ENCODE measurements around the gene PAPLN. TPM values are rescaled to one million over a fixed set of nuclear protein-coding genes. Genes with fewer than 3 reads are reported as not detected.

The PAPLN gene
- total RNA-seq, 4 donors from 2014 or later = 3.0 to 15.7 (median 11.0) TPM

GRCh38 chr14:73267474-73267873 lies 30.2 kb downstream of the PAPLN start:
- H3K36me3 ChIP-seq = no peaks in the 10 kb centered on the region
- no peaks in the 10 kb centered on the region for H3K9me3 ChIP-seq
- 92 to 100% methylated on average over 6 of the region's 6 CpGs for WGBS, 2 donors (ENCODE audit: low coverage in 1 of 2)
- in situ Hi-C loops (cut with MboI; ENCODE audit: low pct_ligation_motif_present in 1 of 4, low pct_unique_long_range_greater_than_20kb in 1 of 4, low sequenced_read_pairs in 3 of 4) = no loop called here
- no peaks in the 10 kb centered on the region for H3K27me3 ChIP-seq
- DNase-seq = no peak
- peaks cover 0 to 12% (median 4%) of the 10 kb centered on the region in 4 donors for H3K4me1 ChIP-seq
- no peak for TF ChIP-seq POLR2AphosphoS5 (IDR thresholded peaks at IDR 0.05)
- TF ChIP-seq CTCF (IDR thresholded peaks at IDR 0.05) = no peak
- intact Hi-C loops (cut with DNase I; ENCODE audit: low total_unique reads) = no loop called here
- no peak overlapping the region for H3K4me3 ChIP-seq
- no peak overlapping the region for H3K27ac ChIP-seq

- peak; percentile 58 for DNase-seq
- H3K36me3 ChIP-seq = peaks cover 0 to 9% (median 0%) of the 10 kb centered on the region in 4 donors
- H3K4me1 ChIP-seq = peaks cover 0 to 12% (median 4%) of the 10 kb centered on the region in 4 donors
- H3K27me3 ChIP-seq = no peaks in the 10 kb centered on the region
- peak overlapping the region; percentile 7 to 38 (median 26) for H3K4me3 ChIP-seq
- no peaks in the 10 kb centered on the region for H3K9me3 ChIP-seq
- in situ Hi-C loops (cut with MboI; ENCODE audit: low pct_ligation_motif_present in 1 of 4, low pct_unique_long_range_greater_than_20kb in 1 of 4, low sequenced_read_pairs in 3 of 4) = no loop called here
- TF ChIP-seq EP300 (IDR thresholded peaks at IDR 0.05; ENCODE audit: low read depth) (no peak), POLR2AphosphoS5 (IDR thresholded peaks at IDR 0.05) (no peak), POLR2A (IDR thresholded peaks at IDR 0.05) (no peak), CTCF (IDR thresholded peaks at IDR 0.05) (no peak)
- intact Hi-C loops (cut with DNase I; ENCODE audit: low total_unique reads) = no loop called here
- WGBS, 2 donors (ENCODE audit: low coverage in 1 of 2) = 35% methylated on average over 25 of the region's 48 CpGs; no CpG with 5 or more reads in 1 of the 2 donors
- no peak overlapping the region for H3K27ac ChIP-seq
Measured at GRCh38 chr14:73269729-73270531, 32.6 kb downstream of the PAPLN start.

GRCh38 chr14:73272393-73272792 lies 35.1 kb downstream of the PAPLN start:
- no peak for DNase-seq
- no peak overlapping the region for H3K4me3 ChIP-seq
- no peak overlapping the region for H3K27ac ChIP-seq
- TF ChIP-seq CTCF (IDR thresholded peaks at IDR 0.05) (no peak), POLR2AphosphoS5 (IDR thresholded peaks at IDR 0.05) (no peak), POLR2A (IDR thresholded peaks at IDR 0.05) (no peak), EP300 (IDR thresholded peaks at IDR 0.05; ENCODE audit: low read depth) (no peak)
- in situ Hi-C loops (cut with MboI; ENCODE audit: low pct_ligation_motif_present in 1 of 4, low pct_unique_long_range_greater_than_20kb in 1 of 4, low sequenced_read_pairs in 3 of 4) = no loop called here
- WGBS, 2 donors (ENCODE audit: low coverage in 1 of 2) = 73% methylated on average over 6 of the region's 6 CpGs; no CpG with 5 or more reads in 1 of the 2 donors
- no peaks in the 10 kb centered on the region for H3K27me3 ChIP-seq
- no peaks in the 10 kb centered on the region for H3K9me3 ChIP-seq
- intact Hi-C loops (cut with DNase I; ENCODE audit: low total_unique reads) = no loop called here
- peaks cover 0 to 12% (median 4%) of the 10 kb centered on the region in 4 donors for H3K4me1 ChIP-seq
- peaks cover 0 to 23% (median 11%) of the 10 kb centered on the region in 4 donors for H3K36me3 ChIP-seq

- TF ChIP-seq CTCF (IDR thresholded peaks at IDR 0.05) = no peak
- no peak for DNase-seq
- H3K4me3 ChIP-seq = no peak overlapping the region
- H3K4me1 ChIP-seq = peaks cover 0 to 12% (median 4%) of the 10 kb centered on the region in 4 donors
- in situ Hi-C loops (cut with MboI; ENCODE audit: low pct_ligation_motif_present in 1 of 4, low pct_unique_long_range_greater_than_20kb in 1 of 4, low sequenced_read_pairs in 3 of 4) (no loop called here), intact Hi-C loops (cut with DNase I; ENCODE audit: low total_unique reads) (no loop called here)
- no peaks in the 10 kb centered on the region for H3K9me3 ChIP-seq
- no peaks in the 10 kb centered on the region for H3K27me3 ChIP-seq
- H3K36me3 ChIP-seq = peaks cover 0 to 26% (median 11%) of the 10 kb centered on the region in 4 donors
- H3K27ac ChIP-seq = no peak overlapping the region
- WGBS, 2 donors (ENCODE audit: low coverage in 1 of 2) = 81 to 93% methylated on average over 4 of the region's 4 CpGs
Measured at GRCh38 chr14:73273799-73274198, 36.5 kb downstream of the PAPLN start.
